Neuron (in vitro differentiated cells): ENCODE measurements around the gene ARRDC3.

Source experiments
- H2AFZ ChIP-seq: one replicate; pipeline ENCODE4 v1.6.1; 2013; ENCODE audit warnings: low read depth, mild to moderate bottlenecking, inconsistent platforms, low read length, moderate library complexity
- H3K27me3 ChIP-seq: one replicate; pipeline ENCODE4 v1.6.1; 2013; ENCODE audit warnings: low read length; ENCODE audit not compliant: insufficient read depth
- H3K36me3 ChIP-seq: one replicate; pipeline ENCODE4 v1.6.1; 2013; ENCODE audit warnings: low read length; ENCODE audit not compliant: insufficient read depth
- H3K4me1 ChIP-seq: one replicate; pipeline ENCODE4 v1.6.1; 2013; ENCODE audit warnings: low read length; ENCODE audit not compliant: insufficient read depth
- H3K4me3 ChIP-seq: 2 replicates; pipeline ENCODE4 v1.5.1; 2013; ENCODE audit warnings: mild to moderate bottlenecking, low read length, moderate library complexity
- H3K9me3 ChIP-seq: one replicate; pipeline ENCODE4 v1.6.1; 2013; ENCODE audit warnings: low read length

ARRDC3 gene

DNA sequence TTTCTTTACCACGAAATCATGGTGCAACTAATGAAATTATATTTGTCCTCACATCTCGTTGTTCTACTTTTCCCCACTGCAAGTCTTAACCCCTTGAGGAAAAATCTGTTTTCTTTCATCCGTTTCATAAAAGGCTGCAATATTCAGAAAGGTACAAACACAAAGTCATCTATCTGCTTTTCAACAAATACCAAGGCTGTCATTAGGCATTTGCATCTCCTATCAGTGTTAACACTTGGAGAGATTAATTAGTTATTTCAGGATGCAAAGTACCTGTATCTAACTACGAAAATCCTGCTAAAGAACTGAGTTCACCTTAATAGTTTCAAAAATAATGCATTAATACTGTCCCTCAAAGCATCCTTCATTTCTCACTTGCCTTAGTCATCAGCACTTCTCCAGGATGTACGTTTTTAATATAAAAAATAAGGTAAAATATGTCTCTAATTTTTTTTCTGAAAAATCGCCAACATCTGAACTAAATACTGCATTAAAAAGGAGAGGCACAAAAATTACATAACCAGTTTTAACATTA is 1.8 kb downstream of the ARRDC3 start:
- Histone ChIP-seq H3K4me1 (peaks cover 16% of the 10 kb centered on the region), H3K9me3 (no peaks in the 10 kb centered on the region), H3K4me3 (peak overlapping the region; percentile 90), H3K36me3 (peaks cover 26% of the 10 kb centered on the region), H3K27me3 (no peaks in the 10 kb centered on the region), H2AFZ (no peak overlapping the region)

- no peaks in the 10 kb centered on the region for H3K27me3 ChIP-seq
- peak overlapping the region; percentile 90 for H3K4me3 ChIP-seq
- no peaks in the 10 kb centered on the region for H3K9me3 ChIP-seq
- peaks cover 22% of the 10 kb centered on the region for H3K4me1 ChIP-seq
- no peak overlapping the region for H2AFZ ChIP-seq
- peaks cover 33% of the 10 kb centered on the region for H3K36me3 ChIP-seq
Measured at GRCh38 chr5:91380491-91381238, 2.5 kb downstream of the ARRDC3 start.

DNA sequence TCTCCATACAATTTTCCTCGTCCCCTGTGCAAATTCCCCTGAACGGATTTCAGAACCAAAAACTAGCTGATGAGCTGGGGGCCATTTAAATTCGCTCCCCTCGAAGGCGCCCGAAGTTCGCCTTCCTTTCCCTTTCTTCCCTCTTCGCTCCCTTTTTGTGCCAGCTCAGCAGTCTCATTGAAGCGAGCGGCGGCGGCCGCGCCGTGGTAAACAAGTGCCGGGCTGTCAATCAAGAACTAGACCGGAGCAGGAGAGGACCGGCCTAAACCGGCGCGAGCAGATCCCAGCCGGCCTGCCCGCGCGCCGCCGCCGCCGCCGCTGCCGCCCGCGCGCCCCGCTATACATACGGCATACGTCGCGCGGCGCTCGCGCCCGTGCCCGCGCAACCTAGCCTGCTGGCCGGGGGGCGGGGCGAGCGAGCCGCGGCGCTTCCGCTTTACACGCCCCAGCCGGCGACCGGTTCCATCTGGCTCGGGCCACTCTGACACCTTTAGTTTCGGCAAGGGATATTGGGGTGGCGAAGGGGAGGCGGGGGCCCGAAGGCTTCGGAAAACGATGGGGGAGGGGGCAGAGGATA is 3.1 kb downstream of the ARRDC3 start:
- H3K27me3 ChIP-seq: no peaks in the 10 kb centered on the region
- no peaks in the 10 kb centered on the region for H3K9me3 ChIP-seq
- H3K4me3 ChIP-seq: peak overlapping the region; percentile 93
- H3K36me3 ChIP-seq: peaks cover 39% of the 10 kb centered on the region
- no peak overlapping the region for H2AFZ ChIP-seq
- H3K4me1 ChIP-seq: peaks cover 29% of the 10 kb centered on the region

GRCh38 chr5:91379246-91379913 is 3.7 kb downstream of the ARRDC3 start:
- Histone ChIP-seq H3K36me3 (peaks cover 46% of the 10 kb centered on the region), H3K27me3 (no peaks in the 10 kb centered on the region), H3K9me3 (no peaks in the 10 kb centered on the region), H2AFZ (no peak overlapping the region), H3K4me1 (peaks cover 35% of the 10 kb centered on the region), H3K4me3 (peak overlapping the region; percentile 93)

DNA sequence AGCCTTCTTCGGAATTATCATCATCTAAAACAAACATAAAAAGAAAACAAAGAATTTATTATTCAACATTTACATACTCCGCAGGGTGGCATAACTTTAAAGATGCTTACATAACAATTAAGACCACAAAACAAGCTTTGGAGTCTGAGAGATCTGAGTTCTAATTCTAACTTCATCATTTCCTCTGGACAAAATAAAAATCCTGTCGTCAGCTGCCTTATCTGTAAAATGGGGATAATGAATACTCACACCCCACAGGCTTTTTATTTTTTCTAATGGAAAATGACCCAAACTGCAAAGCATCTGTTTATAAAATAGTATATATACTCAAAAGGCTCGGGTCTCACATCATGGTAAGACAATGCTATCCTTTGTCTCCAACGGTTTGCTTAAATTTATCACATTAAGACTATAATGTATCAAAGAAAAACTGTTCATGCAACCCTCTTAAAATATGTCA is 4.3 kb downstream of the ARRDC3 start:
- peaks cover 51% of the 10 kb centered on the region for H3K36me3 ChIP-seq
- no peaks in the 10 kb centered on the region for H3K27me3 ChIP-seq
- H2AFZ ChIP-seq: no peak overlapping the region
- H3K9me3 ChIP-seq: no peaks in the 10 kb centered on the region
- H3K4me3 ChIP-seq: peak overlapping the region; percentile 93
- H3K4me1 ChIP-seq: peaks cover 41% of the 10 kb centered on the region

GRCh38 chr5:91374893-91375520 is 8.1 kb downstream of the ARRDC3 start:
- H2AFZ ChIP-seq: no peak overlapping the region
- H3K4me1 ChIP-seq: peaks cover 77% of the 10 kb centered on the region
- H3K36me3 ChIP-seq: peaks cover 84% of the 10 kb centered on the region
- H3K4me3 ChIP-seq: peak overlapping the region; percentile 93
- no peaks in the 10 kb centered on the region for H3K27me3 ChIP-seq
- H3K9me3 ChIP-seq: no peaks in the 10 kb centered on the region

- Histone ChIP-seq H3K4me3 (no peak overlapping the region), H3K27me3 (no peaks in the 10 kb centered on the region), H3K9me3 (no peaks in the 10 kb centered on the region), H3K36me3 (peaks cover 98% of the 10 kb centered on the region), H2AFZ (no peak overlapping the region), H3K4me1 (peaks cover 84% of the 10 kb centered on the region)
Measured at GRCh38 chr5:91373600-91373999, 9.5 kb downstream of the ARRDC3 start.

- H3K9me3 ChIP-seq: no peaks in the 10 kb centered on the region
- peaks cover 84% of the 10 kb centered on the region for H3K4me1 ChIP-seq
- H3K4me3 ChIP-seq: peak overlapping the region; percentile 18
- no peaks in the 10 kb centered on the region for H3K27me3 ChIP-seq
- H2AFZ ChIP-seq: no peak overlapping the region
- peaks cover 99% of the 10 kb centered on the region for H3K36me3 ChIP-seq
Measured at GRCh38 chr5:91373006-91373405, 10.1 kb downstream of the ARRDC3 start.

GRCh38 chr5:91369480-91369879 is 13.6 kb downstream of the ARRDC3 start:
- peaks cover 50% of the 10 kb centered on the region for H3K4me1 ChIP-seq
- H3K9me3 ChIP-seq: no peaks in the 10 kb centered on the region
- peaks cover 73% of the 10 kb centered on the region for H3K36me3 ChIP-seq

GRCh38 chr5:91367908-91368648 is 15.0 kb downstream of the ARRDC3 start:
- Histone ChIP-seq H3K4me1 (peaks cover 36% of the 10 kb centered on the region), H3K9me3 (no peaks in the 10 kb centered on the region), H3K4me3 (no peak overlapping the region), H3K36me3 (peaks cover 60% of the 10 kb centered on the region), H3K27me3 (no peaks in the 10 kb centered on the region), H2AFZ (no peak overlapping the region)

More at GRCh38 chr5:91369480-91369879, 13.6 kb downstream of the ARRDC3 start:
- H3K27me3 ChIP-seq: no peaks in the 10 kb centered on the region
- H3K4me3 ChIP-seq: peak overlapping the region; percentile 13
- H2AFZ ChIP-seq: no peak overlapping the region

DNA sequence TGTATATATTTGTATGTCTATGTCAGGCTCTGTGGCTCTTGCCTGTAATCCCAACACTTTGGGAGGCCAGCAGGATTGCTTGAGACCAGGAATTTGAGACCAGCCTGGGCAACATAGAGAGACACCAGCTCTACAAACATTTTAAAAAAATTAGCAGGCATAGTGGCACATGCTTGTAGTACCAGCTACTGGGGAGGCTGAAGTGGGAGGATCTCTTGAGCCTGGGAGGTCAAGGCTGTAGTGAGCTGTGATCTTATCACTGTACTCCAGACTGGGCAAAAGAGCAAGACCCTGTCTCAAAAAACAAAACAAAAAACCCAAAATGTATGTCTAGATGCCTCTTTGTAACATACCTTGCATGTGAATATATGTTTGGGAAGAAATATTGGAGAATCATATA is 15.8 kb downstream of the ARRDC3 start:
- no peaks in the 10 kb centered on the region for H3K9me3 ChIP-seq
- H3K4me1 ChIP-seq: peaks cover 29% of the 10 kb centered on the region
- H3K36me3 ChIP-seq: peaks cover 52% of the 10 kb centered on the region
- no peak overlapping the region for H3K4me3 ChIP-seq
- H2AFZ ChIP-seq: no peak overlapping the region
- no peaks in the 10 kb centered on the region for H3K27me3 ChIP-seq

DNA sequence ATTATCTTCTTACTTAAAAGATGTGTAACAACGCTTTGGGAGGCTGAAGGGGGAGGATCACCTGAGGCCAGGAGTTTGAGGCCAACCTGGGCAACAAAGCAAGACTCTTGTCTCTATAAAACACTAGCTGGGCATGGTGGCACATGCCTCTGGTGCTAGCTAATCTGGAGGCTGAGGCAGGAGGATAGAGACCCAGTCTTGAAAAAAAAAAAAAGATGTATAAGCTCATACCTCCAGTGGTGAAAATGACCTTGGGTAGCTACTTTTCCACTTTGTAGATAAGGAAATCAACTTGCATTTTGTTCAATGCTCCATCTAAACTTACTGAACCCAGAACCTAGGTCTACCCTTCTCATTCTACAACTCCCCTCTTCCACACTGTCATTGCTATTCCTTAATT is 16.6 kb downstream of the ARRDC3 start:
- Histone ChIP-seq H3K4me3 (no peak overlapping the region), H3K27me3 (no peaks in the 10 kb centered on the region), H2AFZ (no peak overlapping the region), H3K4me1 (peaks cover 22% of the 10 kb centered on the region), H3K9me3 (no peaks in the 10 kb centered on the region), H3K36me3 (peaks cover 44% of the 10 kb centered on the region)
